GM19043 (cell line): ENCODE measurements around the gene ADAMTS2.

Experiments
- ATAC-seq: cut with Tn5 transposase; IDR thresholded peaks from one replicate; pipeline ENCODE4 v1.9.1; 2021; ENCODE audit warnings: low read depth; ENCODE audit not compliant: unreplicated experiment

Gene ADAMTS2

GRCh38 chr5:179345183-179345432 lies 153 bp downstream of the ADAMTS2 start:
- no peak for ATAC-seq

GRCh38 chr5:179344431-179345182 lies 654 bp downstream of the ADAMTS2 start:
- ATAC-seq, result no peak

- no peak for ATAC-seq
Observed at GRCh38 chr5:179343719-179344430, 1.4 kb downstream of the ADAMTS2 start.

- no peak for ATAC-seq
Observed at GRCh38 chr5:179343021-179343718, 2.1 kb downstream of the ADAMTS2 start.

- no peak for ATAC-seq
Observed at GRCh38 chr5:179342577-179342976, 2.7 kb downstream of the ADAMTS2 start.

- no peak for ATAC-seq
Observed at GRCh38 chr5:179340465-179340864, 4.8 kb downstream of the ADAMTS2 start.

- ATAC-seq, result no peak
Observed at GRCh38 chr5:179339996-179340395, 5.3 kb downstream of the ADAMTS2 start.

GRCh38 chr5:179339081-179339480 lies 6.2 kb downstream of the ADAMTS2 start:
- ATAC-seq, result no peak

GRCh38 chr5:179337796-179338676 lies 7.2 kb downstream of the ADAMTS2 start:
- ATAC-seq, result no peak

GRCh38 chr5:179336871-179337795 lies 8.1 kb downstream of the ADAMTS2 start:
- no peak for ATAC-seq

GRCh38 chr5:179336126-179336870 lies 9.0 kb downstream of the ADAMTS2 start:
- ATAC-seq, result no peak

GRCh38 chr5:179333796-179334761 lies 11.2 kb downstream of the ADAMTS2 start:
- ATAC-seq, result no peak

- ATAC-seq, result no peak
Observed at GRCh38 chr5:179332741-179333290, 12.4 kb downstream of the ADAMTS2 start.

- no peak for ATAC-seq
Observed at GRCh38 chr5:179331591-179332375, 13.5 kb downstream of the ADAMTS2 start.

- ATAC-seq, result no peak
Observed at GRCh38 chr5:179330186-179330900, 14.9 kb downstream of the ADAMTS2 start.

- no peak for ATAC-seq
Observed at GRCh38 chr5:179328291-179328690, 17.0 kb downstream of the ADAMTS2 start.
